GM23338 (cell line): ENCODE data around the gene PSMD3. TPM values are rescaled to one million over a fixed set of nuclear protein-coding genes. Genes with fewer than 3 reads are reported as not detected.

Experiments
- ATAC-seq: fragments of 200-7000 bp; cut with Tn5 transposase; 3 replicates; pipeline ENCODE4 v1.9.1; 2020
- DNase-seq: peaks from one replicate; pipeline ENCODE4 v3.0.0-alpha.2; 2015; ENCODE audit warnings: low spot score
- H2AFZ ChIP-seq: fragments of 200-600 bp; sonication (generic); 2 replicates; pipeline ENCODE4 v1.8.0; 2016; ENCODE audit warnings: antibody characterized with exemption, mild to moderate bottlenecking, moderate library complexity
- H3F3A ChIP-seq: fragments of 200-600 bp; sonication (generic); replicated peaks from 2 replicates; pipeline ENCODE4 v1.8.0; 2017; ENCODE audit warnings: antibody characterized with exemption, mixed run types, low read depth
- H3K27ac ChIP-seq: fragments of 200-600 bp; sonication (generic); 2 replicates; pipeline ENCODE4 v1.6.1; 2016; ENCODE audit warnings: low read depth
- H3K27me3 ChIP-seq: fragments of 200-600 bp; sonication (generic); 2 replicates; pipeline ENCODE4 v1.8.0; 2016; ENCODE audit warnings: mild to moderate bottlenecking, mixed run types, moderate library complexity; ENCODE audit not compliant: insufficient read depth
- H3K36me3 ChIP-seq: fragments of 200-600 bp; sonication (generic); 2 replicates; pipeline ENCODE4 v1.8.0; 2016; ENCODE audit warnings: mild to moderate bottlenecking; ENCODE audit not compliant: insufficient read depth
- H3K4me1 ChIP-seq: fragments of 200-600 bp; sonication (generic); 2 replicates; pipeline ENCODE4 v1.8.0; 2016; ENCODE audit warnings: mild to moderate bottlenecking, moderate library complexity; ENCODE audit not compliant: insufficient read depth
- H3K4me2 ChIP-seq: fragments of 200-600 bp; sonication (generic); 2 replicates; pipeline ENCODE4 v1.7.1; 2017; ENCODE audit warnings: mixed run types
- H3K4me3 ChIP-seq: fragments of 200-600 bp; sonication (generic); 2 replicates; pipeline ENCODE4 v1.6.1; 2016; ENCODE audit warnings: mixed run types
- H3K79me2 ChIP-seq: fragments of 200-600 bp; sonication (generic); replicated peaks from 2 replicates; pipeline ENCODE4 v1.8.0; 2017; ENCODE audit warnings: mild to moderate bottlenecking; ENCODE audit not compliant: insufficient read depth
- H3K9me2 ChIP-seq: fragments of 200-600 bp; sonication (generic); 2 replicates; pipeline ENCODE4 v1.8.0; 2017; ENCODE audit not compliant: insufficient read depth
- H4K20me1 ChIP-seq: fragments of 200-600 bp; sonication (generic); replicated peaks from 2 replicates; pipeline ENCODE4 v1.8.0; 2017; ENCODE audit warnings: mild to moderate bottlenecking; ENCODE audit not compliant: insufficient read depth
- H3K27ac Mint-ChIP-seq: 2 replicates; pipeline ENCODE4 v1.8.0; 2020; ENCODE audit warnings: inconsistent platforms, mild to moderate bottlenecking, moderate library complexity, mixed read lengths
- H3K27me3 Mint-ChIP-seq: 3 replicates; pipeline ENCODE4 v1.8.0; 2022; ENCODE audit warnings: low read depth, mild to moderate bottlenecking, moderate library complexity, mixed read lengths, inconsistent platforms; ENCODE audit not compliant: insufficient read depth, poor library complexity
- H3K36me3 Mint-ChIP-seq: 3 replicates; pipeline ENCODE4 v1.8.0; 2021; ENCODE audit warnings: low read depth, mild to moderate bottlenecking, inconsistent platforms, moderate library complexity, mixed read lengths
- H3K4me1 Mint-ChIP-seq: 3 replicates; pipeline ENCODE4 v1.8.0; 2020; ENCODE audit warnings: mild to moderate bottlenecking, inconsistent platforms, mixed read lengths
- H3K4me3 Mint-ChIP-seq: 3 replicates; pipeline ENCODE4 v1.8.0; 2021; ENCODE audit warnings: moderate library complexity, mild to moderate bottlenecking, inconsistent platforms, mixed read lengths
- H3K9me3 Mint-ChIP-seq: 3 replicates; pipeline ENCODE4 v1.8.0; 2020; ENCODE audit warnings: moderate library complexity, mild to moderate bottlenecking, inconsistent platforms, mixed read lengths
- ETS1 ChIP-seq: IDR thresholded peaks from 2 replicates; pipeline ENCODE4 v1.6.1; 2016; ENCODE audit warnings: antibody characterized with exemption
- EZH2 ChIP-seq: fragments of 200-600 bp; sonication (generic); IDR thresholded peaks from one replicate; pipeline ENCODE4 v1.8.0; 2017; ENCODE audit warnings: antibody characterized with exemption, mild to moderate bottlenecking, low read depth; ENCODE audit not compliant: unreplicated experiment
- EZH2phosphoT487 ChIP-seq: fragments of 200-600 bp; sonication (generic); IDR thresholded peaks from one replicate; pipeline ENCODE4 v1.8.1; 2018; ENCODE audit warnings: antibody characterized with exemption; ENCODE audit not compliant: unreplicated experiment
- NANOG ChIP-seq: IDR thresholded peaks from 2 replicates; pipeline ENCODE4 v1.6.1; 2016; ENCODE audit warnings: antibody characterized with exemption, borderline replicate concordance
- POLR2AphosphoS5 ChIP-seq: IDR thresholded peaks from 2 replicates; pipeline ENCODE4 v1.6.1; 2016; ENCODE audit warnings: antibody characterized with exemption, low read depth
- REST ChIP-seq: IDR thresholded peaks from one replicate; pipeline ENCODE4 v1.6.1; 2018; ENCODE audit warnings: antibody characterized with exemption; ENCODE audit not compliant: unreplicated experiment
- STAT1 ChIP-seq: IDR thresholded peaks from one replicate; pipeline ENCODE4 v1.6.1; 2016; ENCODE audit warnings: antibody characterized with exemption; ENCODE audit not compliant: unreplicated experiment
- polyA plus RNA-seq: library from polyadenylated mRNA; unstranded; fragments of >200 nt; fragmentation: Nextera tagmentation; extraction: Ambion mirVana; gene quantifications from 2 replicates; pipeline ENCODE4 v1.2.1, GENCODE V29; 2016
- total RNA-seq: library from RNA; depleted of rRNA; stranded (reverse); fragments of >200 nt; shearing (Covaris generic); gene quantifications from 2 replicates; pipeline ENCODE4 v1.2.3, GENCODE V29; 2014

Gene PSMD3
- total and polyA plus RNA-seq, 2 experiments from 2014 or later = 112 to 217 TPM

GRCh38 chr17:39996162-39996561 is 15.6 kb downstream of the PSMD3 start:
- TF ChIP-seq EZH2 = no peak
- no peak for TF ChIP-seq NANOG
- no peak for TF ChIP-seq POLR2AphosphoS5
- no peak for TF ChIP-seq STAT1
- TF ChIP-seq EZH2phosphoT487 = no peak
- no peak for TF ChIP-seq REST
- H3K36me3 Mint-ChIP-seq = peaks cover 63% of the 10 kb centered on the region
- no peak overlapping the region for H3K27ac Mint-ChIP-seq
- H3K4me3 Mint-ChIP-seq = no peak overlapping the region
- no peaks in the 10 kb centered on the region for H3K4me1 ChIP-seq
- ATAC-seq (no peak), DNase-seq (no peak)
- H3K27me3 ChIP-seq = no peaks in the 10 kb centered on the region
- H3K9me2 ChIP-seq = no peaks in the 10 kb centered on the region
- H4K20me1 ChIP-seq = peaks cover 4% of the 10 kb centered on the region
- H3K9me3 Mint-ChIP-seq = no peaks in the 10 kb centered on the region; the same call in 2 of the 3 replicates
- H3K27ac ChIP-seq = no peak overlapping the region
- no peaks in the 10 kb centered on the region for H3K79me2 ChIP-seq
- no peak overlapping the region for H2AFZ ChIP-seq
- H3K36me3 ChIP-seq = peaks cover 30% of the 10 kb centered on the region; the same call in 1 of the 2 replicates
- no peaks in the 10 kb centered on the region for H3K4me1 Mint-ChIP-seq
- H3K27me3 Mint-ChIP-seq = peaks cover 10% of the 10 kb centered on the region
- H3F3A ChIP-seq = peaks cover 8% of the 10 kb centered on the region; the same call in 1 of the 2 replicates
- no peak overlapping the region for H3K4me2 ChIP-seq
- no peak overlapping the region for H3K4me3 ChIP-seq

GRCh38 chr17:39996800-39997199 is 16.2 kb downstream of the PSMD3 start:
- H3K27ac ChIP-seq = no peak overlapping the region
- ATAC-seq = no peak

More at GRCh38 chr17:39996800-39997199, 16.2 kb downstream of the PSMD3 start:
- no peak for TF ChIP-seq ETS1
- no peaks in the 10 kb centered on the region for H3K79me2 ChIP-seq
- peaks cover 10% of the 10 kb centered on the region for H3K27me3 Mint-ChIP-seq
- H3K4me3 ChIP-seq = no peak overlapping the region
- H3K9me2 ChIP-seq = no peaks in the 10 kb centered on the region
- H3K4me1 Mint-ChIP-seq = no peaks in the 10 kb centered on the region
- H2AFZ ChIP-seq = no peak overlapping the region
- H3K27me3 ChIP-seq = no peaks in the 10 kb centered on the region
- H3K36me3 Mint-ChIP-seq = peaks cover 57% of the 10 kb centered on the region
- no peak for DNase-seq
- peaks cover 8% of the 10 kb centered on the region; the same call in 1 of the 2 replicates for H3F3A ChIP-seq
- H3K4me1 ChIP-seq = no peaks in the 10 kb centered on the region
- no peaks in the 10 kb centered on the region; the same call in 2 of the 3 replicates for H3K9me3 Mint-ChIP-seq
- no peak overlapping the region for H3K4me3 Mint-ChIP-seq
- H3K4me2 ChIP-seq = no peak overlapping the region
- peaks cover 24% of the 10 kb centered on the region; the same call in 1 of the 2 replicates for H3K36me3 ChIP-seq
- no peak overlapping the region for H3K27ac Mint-ChIP-seq
- peaks cover 4% of the 10 kb centered on the region for H4K20me1 ChIP-seq
